ENCODE data around the gene NR3C2.
"Not testable (repeated sequence)": the region's sequence is repeated elsewhere in the genome, so short reads cannot be mapped to it uniquely, and the experiment has no call there.

The NR3C2 gene

GRCh38 chr4:148364525-148364924 lies 77.7 kb downstream of the NR3C2 start:
- DNase-seq = no peak

GRCh38 chr4:148359769-148360168 lies 82.4 kb downstream of the NR3C2 start:
- DNase-seq = no peak

GRCh38 chr4:148355442-148356123 lies 86.6 kb downstream of the NR3C2 start:
- DNase-seq = no peak

- no peak for DNase-seq
Observed at GRCh38 chr4:148354186-148354585, 88.0 kb downstream of the NR3C2 start.

DNA sequence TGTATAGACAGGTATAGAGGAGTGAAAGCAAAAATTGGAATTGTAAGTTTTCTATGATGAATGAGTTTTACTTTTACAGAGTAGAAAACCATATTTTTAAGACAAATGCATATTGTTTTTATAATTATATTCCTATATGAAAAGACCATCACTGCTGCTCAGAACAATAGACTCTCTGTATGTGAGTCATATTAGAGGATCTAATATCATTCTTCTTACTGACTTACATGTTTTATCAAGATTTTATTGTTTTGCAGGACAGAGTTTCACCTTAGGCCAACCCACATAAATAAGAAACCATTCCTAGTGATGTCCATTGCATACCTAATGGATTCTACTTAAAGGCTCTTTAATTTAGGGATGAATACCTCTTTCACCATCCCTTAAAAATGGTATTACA lies 88.6 kb downstream of the NR3C2 start:
- DNase-seq = no peak

- no peak for DNase-seq
Observed at GRCh38 chr4:148349153-148349552, 93.1 kb downstream of the NR3C2 start.

- DNase-seq = no peak
Observed at GRCh38 chr4:148346657-148347056, 95.6 kb downstream of the NR3C2 start.

DNA sequence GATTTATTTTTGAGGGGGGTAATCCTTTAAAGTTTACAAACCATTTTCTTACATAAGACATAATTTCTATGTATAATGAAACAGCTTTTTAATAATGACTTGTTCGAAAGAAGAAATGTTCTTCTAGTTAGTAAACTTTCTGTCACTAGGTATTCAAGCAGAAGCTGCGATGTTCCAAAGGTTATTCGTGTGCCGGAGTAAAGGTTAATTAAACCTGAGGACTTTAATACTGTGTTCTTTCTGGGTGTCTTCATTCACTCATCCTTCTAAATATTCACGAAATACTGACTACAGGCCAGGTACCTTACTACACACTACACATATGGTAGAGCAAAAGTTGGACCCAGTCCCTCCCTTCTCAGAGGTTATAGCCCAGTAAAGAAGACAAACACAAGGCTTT lies 96.7 kb downstream of the NR3C2 start:
- no peak for DNase-seq

GRCh38 chr4:148344941-148345340 lies 97.3 kb downstream of the NR3C2 start:
- no peak for DNase-seq

DNA sequence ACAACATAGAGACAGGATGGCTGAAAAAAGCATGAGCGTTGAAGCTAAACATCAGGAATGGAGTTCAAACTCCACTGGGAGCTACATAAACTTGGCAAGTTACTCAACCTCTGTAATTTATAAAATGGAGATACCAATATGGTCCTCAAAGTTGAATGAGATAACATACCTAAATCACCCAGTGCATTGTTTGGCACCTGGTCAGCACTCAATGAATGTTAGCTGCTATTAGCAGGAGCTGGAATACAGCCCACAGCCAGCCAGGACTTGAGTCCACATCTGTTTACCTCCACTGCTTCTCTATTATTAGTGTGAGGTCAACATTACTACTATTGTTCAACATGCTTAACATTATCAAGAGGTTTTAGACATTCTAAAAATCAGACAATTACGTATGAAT lies 97.9 kb downstream of the NR3C2 start:
- DNase-seq = no peak

DNA sequence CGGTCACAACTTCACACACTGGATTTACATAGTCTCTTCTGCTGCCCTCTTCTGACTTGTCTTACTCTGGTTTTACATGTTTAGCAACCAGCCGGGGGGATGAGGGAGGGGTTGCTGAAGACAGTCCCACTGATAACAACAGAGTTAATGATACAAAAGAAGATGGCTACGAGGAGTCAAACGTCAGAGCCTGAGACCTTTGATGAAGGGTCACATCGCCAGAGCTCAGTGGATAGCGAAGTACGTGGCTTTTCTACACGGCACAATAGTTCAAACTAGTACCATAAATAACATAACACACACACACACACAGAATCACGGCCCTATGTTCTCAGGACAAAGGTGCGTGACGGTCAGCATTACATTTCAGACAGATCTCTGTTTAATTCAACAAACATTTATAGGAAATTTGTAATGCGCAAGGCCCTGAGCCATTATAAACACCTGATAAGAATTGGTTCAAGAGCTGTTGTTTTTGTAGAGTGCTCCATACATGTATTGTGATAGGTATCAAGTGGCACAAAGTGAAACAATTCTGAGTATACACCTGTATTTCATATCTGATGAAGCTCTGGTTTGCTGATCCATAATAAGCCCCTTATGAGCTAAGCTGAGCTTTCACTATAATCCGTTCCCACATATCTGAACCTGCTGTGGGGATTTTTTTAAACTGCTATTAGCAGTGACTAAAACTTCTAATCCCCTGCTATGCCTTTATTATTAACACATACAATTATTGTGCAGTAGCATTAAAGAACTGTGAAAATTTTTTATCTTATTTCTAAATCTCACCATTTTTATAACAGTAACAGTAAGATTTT lies 100.0 kb downstream of the NR3C2 start:
- DNase-seq = no peak

DNA sequence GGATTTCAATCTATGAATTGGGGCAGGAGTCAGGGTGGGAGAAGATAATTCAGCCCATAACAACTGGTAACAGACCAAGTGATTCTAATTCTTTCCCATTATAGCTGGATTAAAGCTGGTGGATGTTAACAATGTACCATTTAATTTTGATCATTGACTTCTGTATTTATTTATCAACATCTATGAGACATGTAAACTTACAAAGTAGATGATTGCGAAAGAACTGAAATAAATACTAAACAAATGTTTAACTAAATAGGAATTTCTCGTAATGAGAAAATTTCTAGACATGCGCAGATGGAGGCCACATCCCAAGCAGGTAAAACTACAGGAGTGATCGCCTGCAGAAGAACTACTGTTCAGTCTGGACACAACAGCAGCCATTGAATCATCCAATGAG lies 107.1 kb downstream of the NR3C2 start:
- no peak for DNase-seq

GRCh38 chr4:148333265-148333664 lies 108.9 kb downstream of the NR3C2 start:
- no peak for DNase-seq

DNA sequence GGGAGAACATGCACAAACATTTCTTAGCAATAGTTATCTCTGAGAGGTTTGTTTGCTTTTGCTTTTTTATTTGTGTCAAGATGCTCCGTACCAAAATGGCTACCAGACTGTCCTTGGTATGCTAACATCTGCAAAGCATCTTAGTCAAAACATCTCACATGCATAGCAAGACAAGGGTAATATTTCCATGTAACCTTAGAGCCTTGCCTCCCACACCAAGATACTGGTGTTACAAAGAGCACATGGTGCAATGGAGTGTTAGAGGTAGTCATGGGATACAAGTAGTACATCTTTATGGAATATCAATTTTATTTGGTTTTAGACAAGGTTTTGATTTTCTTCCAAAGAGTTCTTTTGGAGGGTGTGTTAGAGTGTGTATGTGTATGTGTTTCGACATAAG lies 109.7 kb downstream of the NR3C2 start:
- no peak for DNase-seq

DNA sequence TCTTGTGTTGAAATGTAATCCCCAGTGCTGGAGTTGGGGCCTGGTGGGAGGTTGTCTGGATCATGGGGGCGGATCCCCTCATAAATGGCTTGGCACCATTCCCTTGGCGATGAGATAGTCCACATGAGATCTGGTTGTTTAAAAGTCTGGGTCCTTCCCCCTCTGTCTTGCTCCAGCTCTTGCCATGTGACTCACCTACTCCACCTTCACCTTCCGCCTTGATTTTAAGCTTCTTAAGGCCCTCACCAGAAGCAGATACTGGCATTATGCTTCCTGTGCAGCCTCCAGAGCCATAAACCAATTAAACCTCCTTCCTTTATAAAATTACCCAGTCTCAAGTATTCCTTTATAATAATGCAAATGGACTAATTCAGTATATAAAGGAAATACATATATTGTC lies 111.5 kb downstream of the NR3C2 start:
- no peak for DNase-seq

- DNase-seq = no peak
Observed at GRCh38 chr4:148330161-148330560, 112.1 kb downstream of the NR3C2 start.

- DNase-seq = no peak
Observed at GRCh38 chr4:148329751-148330150, 112.5 kb downstream of the NR3C2 start.

- DNase-seq = no peak
Observed at GRCh38 chr4:148327683-148328082, 114.5 kb downstream of the NR3C2 start.

DNA sequence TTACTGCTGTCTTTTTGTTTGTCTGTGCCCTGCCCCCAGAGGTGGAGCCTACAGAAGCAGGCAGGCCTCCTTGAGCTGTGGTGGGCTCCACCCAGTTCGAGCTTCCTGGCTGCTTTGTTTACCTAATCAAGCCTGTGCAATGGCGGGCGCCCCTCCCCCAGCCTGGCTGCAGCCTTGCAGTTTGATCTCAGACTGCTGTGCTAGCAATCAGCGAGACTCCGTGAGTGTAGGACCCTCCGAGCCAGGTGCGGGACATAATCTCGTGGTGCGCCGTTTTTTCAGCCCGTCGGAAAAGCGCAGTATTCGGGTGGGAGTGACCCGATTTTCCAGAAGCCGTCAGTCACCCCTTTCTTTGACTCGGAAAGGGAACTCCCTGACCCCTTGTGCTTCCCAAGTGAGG lies 118.9 kb downstream of the NR3C2 start:
- not testable (repeated sequence) for DNase-seq

GRCh38 chr4:148315049-148315448 lies 127.2 kb downstream of the NR3C2 start:
- DNase-seq = no peak

DNA sequence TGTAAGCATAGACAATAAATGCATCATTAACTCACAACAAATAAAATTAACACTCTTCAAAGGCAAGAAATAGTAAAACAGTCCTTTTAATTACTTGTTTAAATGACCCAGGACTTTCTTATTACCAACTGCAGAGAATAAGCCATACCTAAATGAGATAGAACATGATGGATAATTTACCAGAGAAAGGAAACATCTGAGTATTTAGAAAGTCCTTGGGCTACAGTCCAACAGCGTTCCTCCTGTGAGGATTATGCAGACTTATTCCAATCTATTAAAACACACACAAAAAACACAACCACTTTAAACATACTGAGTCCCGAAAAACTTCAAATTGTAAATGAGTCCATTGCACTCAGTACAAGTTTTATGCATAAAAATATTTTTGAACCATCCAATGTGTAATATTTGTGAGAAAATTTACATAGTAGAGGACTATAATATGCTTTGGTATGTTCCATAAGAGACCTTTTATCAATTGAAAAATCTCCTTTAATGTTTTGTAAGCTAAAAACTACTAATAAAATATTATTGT lies 129.2 kb downstream of the NR3C2 start:
- DNase-seq = no peak

GRCh38 chr4:148311526-148311925 lies 130.7 kb downstream of the NR3C2 start:
- DNase-seq = no peak

GRCh38 chr4:148310756-148311155 lies 131.5 kb downstream of the NR3C2 start:
- no peak for DNase-seq

GRCh38 chr4:148305751-148306150 lies 136.5 kb downstream of the NR3C2 start:
- DNase-seq = no peak

Data from SHP77 (cell line).